HepG2 (cell line): Measurements from ENCODE around the gene IQCN. TPM values are rescaled to one million over a fixed set of nuclear protein-coding genes. Genes with fewer than 3 reads are reported as not detected.

Source experiments
- CC2D1A ChIP-seq: sonication (generic); formaldehyde crosslinking; IDR thresholded peaks from 2 replicates; pipeline ENCODE4 v1.8.1; 2023; ENCODE audit warnings: mild to moderate bottlenecking, missing genetic modification reagents
- CEBPB ChIP-seq: IDR thresholded peaks from 2 replicates; pipeline ENCODE4 v1.6.1; 2011; ENCODE audit warnings: low read depth, low read length, improper control_type of control experiment, borderline replicate concordance
- ISX ChIP-seq: sonication (generic); formaldehyde crosslinking; conservative IDR thresholded peaks from 2 replicates; pipeline ENCODE4 v1.5.0; 2020; ENCODE audit warnings: missing genetic modification reagents
- JARID2 ChIP-seq: sonication (generic); formaldehyde crosslinking; IDR thresholded peaks from 2 replicates; pipeline ENCODE4 v1.8.1; 2023; ENCODE audit warnings: missing genetic modification reagents, inconsistent platforms; ENCODE audit not compliant: insufficient replicate concordance
- JUND ChIP-seq: sonication (generic); formaldehyde crosslinking; IDR thresholded peaks from 2 replicates; pipeline ENCODE4 v1.8.0; 2022; ENCODE audit warnings: mild to moderate bottlenecking, missing genetic modification reagents
- KLF12 ChIP-seq: sonication (generic); formaldehyde crosslinking; IDR thresholded peaks from 2 replicates; pipeline ENCODE4 v1.4.0; 2020; ENCODE audit warnings: missing genetic modification reagents, borderline replicate concordance
- NBN ChIP-seq: fragments of 450-650 bp; conservative IDR thresholded peaks from 2 replicates; pipeline ENCODE4 v1.6.1; 2017
- NR0B2 ChIP-seq: sonication (generic); formaldehyde crosslinking; IDR thresholded peaks from 2 replicates; pipeline ENCODE4 v1.4.0; 2020; ENCODE audit warnings: mild to moderate bottlenecking, missing genetic modification reagents
- PPARG ChIP-seq: conservative IDR thresholded peaks from 2 replicates; pipeline ENCODE4 v1.6.1; 2016; ENCODE audit warnings: missing biosample characterization, missing genetic modification reagents
- PREB ChIP-seq: sonication (generic); formaldehyde crosslinking; IDR thresholded peaks from 2 replicates; pipeline ENCODE4 v1.4.0; 2020; ENCODE audit warnings: missing genetic modification reagents
- ZNF17 ChIP-seq: sonication (generic); formaldehyde crosslinking; IDR thresholded peaks from 2 replicates; pipeline ENCODE4 v1.5.0; 2020; ENCODE audit warnings: mild to moderate bottlenecking, missing genetic modification reagents
- ZNF18 ChIP-seq: sonication (generic); formaldehyde crosslinking; IDR thresholded peaks from 2 replicates; pipeline ENCODE4 v1.8.0; 2022; ENCODE audit warnings: mild to moderate bottlenecking, missing genetic modification reagents; ENCODE audit not compliant: insufficient replicate concordance
- ZNF318 ChIP-seq: sonication (generic); formaldehyde crosslinking; IDR thresholded peaks from 2 replicates; pipeline ENCODE4 v1.4.0; 2020; ENCODE audit warnings: mild to moderate bottlenecking, missing genetic modification reagents
- ZNF543 ChIP-seq: sonication (generic); formaldehyde crosslinking; IDR thresholded peaks from 2 replicates; pipeline ENCODE4 v1.4.0; 2020; ENCODE audit warnings: mild to moderate bottlenecking, missing genetic modification reagents
- ZNF670 ChIP-seq: sonication (generic); formaldehyde crosslinking; IDR thresholded peaks from 2 replicates; pipeline ENCODE4 v1.8.0; 2022; ENCODE audit warnings: mild to moderate bottlenecking, missing genetic modification reagents, borderline replicate concordance
- ZNF674 ChIP-seq: sonication (generic); formaldehyde crosslinking; IDR thresholded peaks from 2 replicates; pipeline ENCODE4 v1.5.0; 2020; ENCODE audit warnings: low read depth, mild to moderate bottlenecking, missing genetic modification reagents
- polyA plus RNA-seq, 8 experiments: library from polyadenylated mRNA; depleted of rRNA in 3 of 8; stranded (reverse) in 7 of 8; unstranded in 1 of 8; fragments of >200 nt; fragmentation: Illumina TruSeq in 4 of 8; extraction: Trizol in 4 of 8; gene quantifications; 2 replicates each; pipeline versions ENCODE4 v1.2.1 to v1.2.3, GENCODE V29; 2011 to 2016; ENCODE audit warnings: low read depth in 4 of 8, missing spikeins in 1 of 8, mixed read lengths in 1 of 8; ENCODE audit not compliant: insufficient read depth in 1 of 8
- total RNA-seq, 5 experiments: library from RNA; depleted of rRNA; stranded (reverse); fragments of >200 nt; fragmentation: Illumina TruSeq; extraction: Trizol; gene quantifications; 2 replicates each; pipeline ENCODE4 v1.2.3, GENCODE V29; 2016; ENCODE audit warnings: low read depth in 1 of 5

The IQCN gene
- total and polyA plus RNA-seq, 2 of the 13 experiments (the other 11 are each of a cell fraction or from before 2014, with no cell fraction given): 0.04 to 0.18 TPM

- TF ChIP-seq CEBPB (no peak), NR0B2 (0 out of 2 replicates have a peak, but pooled peaks have one; percentile 64), ZNF674 (no peak), JARID2 (CRISPR knock-in tag) (no peak), PPARG (CRISPR knock-in tag) (no peak), PREB (CRISPR knock-in tag) (no peak), ISX (CRISPR knock-in tag) (no peak), ZNF318 (CRISPR knock-in tag) (0 out of 2 replicates have a peak, but pooled peaks have one; percentile 45), NBN (no peak), ZNF543 (CRISPR knock-in tag) (no peak), ZNF670 (CRISPR knock-in tag) (no peak), JUND (CRISPR knock-in tag) (no peak), KLF12 (CRISPR knock-in tag) (peak; percentile 63), ZNF17 (CRISPR knock-in tag) (no peak), CC2D1A (no peak), ZNF18 (no peak)
Measured at GRCh38 chr19:18280247-18281081, 6.2 kb upstream of the IQCN start (continued).
